Lung (tissue), 12 donors: ENCODE measurements around the gene MPZL3. TPM values are rescaled to one million over a fixed set of nuclear protein-coding genes. Genes with fewer than 3 reads are reported as not detected.

Source experiments
- ATAC-seq: fragments of 200-7000 bp; cut with Tn5 transposase; one replicate; pipeline ENCODE4 v1.9.1; 2020; ENCODE audit warnings: moderate number of reproducible peaks; ENCODE audit not compliant: insufficient read depth, low FRiP score
- DNase-seq, 3 donors: peaks; one replicate each; pipeline ENCODE4 v3.0.0-alpha.2; 2013 to 2017
- H3K27ac ChIP-seq, 2 donors: one replicate each; pipeline ENCODE4 v1.5.1; 2013; ENCODE audit warnings: mild to moderate bottlenecking in 2 of 2, moderate library complexity in 2 of 2, control low read depth in 1 of 2, inconsistent platforms in 1 of 2, low read depth in 1 of 2, low read length in 1 of 2
- H3K27me3 ChIP-seq, 3 donors: one replicate each; pipeline ENCODE4 v1.5.1; 2013; ENCODE audit warnings: low read length in 2 of 3; ENCODE audit not compliant: control insufficient read depth in 3 of 3, insufficient read depth in 3 of 3
- H3K36me3 ChIP-seq, 4 donors: one replicate each; pipeline ENCODE4 v1.5.1; 2013; ENCODE audit warnings: low read length in 4 of 4, mild to moderate bottlenecking in 1 of 4, moderate library complexity in 1 of 4; ENCODE audit not compliant: control insufficient read depth in 4 of 4, insufficient read depth in 4 of 4
- H3K4me1 ChIP-seq, 5 donors: one replicate each; pipeline ENCODE4 v1.5.1; 2013; ENCODE audit warnings: low read length in 5 of 5, mild to moderate bottlenecking in 2 of 5, moderate library complexity in 1 of 5; ENCODE audit not compliant: control insufficient read depth in 5 of 5, insufficient read depth in 5 of 5
- H3K4me3 ChIP-seq: one replicate; pipeline ENCODE4 v1.5.1; 2013; ENCODE audit warnings: mild to moderate bottlenecking, control low read depth, moderate library complexity
- H3K9ac ChIP-seq, 2 donors: one replicate each; pipeline ENCODE4 v1.5.1; 2013; ENCODE audit warnings: low read length in 2 of 2, control low read depth in 1 of 2; ENCODE audit not compliant: insufficient read depth in 1 of 2
- H3K9me3 ChIP-seq, 4 donors: one replicate each; pipeline ENCODE4 v1.5.1; 2013; ENCODE audit warnings: low read length in 3 of 4, mild to moderate bottlenecking in 1 of 4, moderate library complexity in 1 of 4; ENCODE audit not compliant: control insufficient read depth in 4 of 4, insufficient read depth in 3 of 4
- WGBS, 2 donors: extraction: QIAGEN DNeasy Blood & Tissue Kit; methylation state at CpG; one replicate each; pipeline ENCODE4 v1.1.7; 2013; 5-methylcytosine and 5-hydroxymethylcytosine counted together
- polyA plus RNA-seq, 2 donors: library from polyadenylated mRNA; stranded (reverse); fragments of 200-250 nt; gene quantifications; one replicate each; pipeline ENCODE4 v1.2.1, GENCODE V29; 2013
- total RNA-seq, 2 donors: library from RNA; depleted of rRNA in 1 of 2; stranded (reverse); fragments of >200 nt in 1 of 2; gene quantifications; one replicate each; pipeline ENCODE4 v1.2.1, GENCODE V29; 2014 to 2021
- TF ChIP-seq, protein P1 (sequence below): IDR thresholded peaks from 2 replicates; pipeline ENCODE4 v1.5.1; 2012; ENCODE audit warnings: mild to moderate bottlenecking; ENCODE audit errors: control extremely low read depth, extremely low read depth
- donor health status: control.
- donor health status: control.
- donor health status: Bipolar disorder and iron deficiency.
- donor health status: healthy.
- donor health status: DM: yes; HTN: yes; CAD: no.

Gene MPZL3
- total and polyA plus RNA-seq, 4 donors: 7.7 to 22.6 (median 11.1) TPM

GRCh38 chr11:118241764-118242098 lies 10.4 kb downstream of the MPZL3 start:
- Histone ChIP-seq H3K4me1 (peaks cover 0 to 13% (median 4%) of the 10 kb centered on the region in 5 donors), H3K27ac (peak overlapping the region; percentile 59 to 98), H3K9ac (no peak overlapping the region), H3K4me3 (no peak overlapping the region), H3K9me3 (no peaks in the 10 kb centered on the region), H3K36me3 (no peaks in the 10 kb centered on the region), H3K27me3 (peaks cover 0 to 39% (median 11%) of the 10 kb centered on the region in 3 donors)
- WGBS, 2 donors: 55 to 77% methylated on average over 1 of the region's 1 CpG
- ATAC-seq (no peak), DNase-seq (no peak)
- TF ChIP-seq, protein P1, sequence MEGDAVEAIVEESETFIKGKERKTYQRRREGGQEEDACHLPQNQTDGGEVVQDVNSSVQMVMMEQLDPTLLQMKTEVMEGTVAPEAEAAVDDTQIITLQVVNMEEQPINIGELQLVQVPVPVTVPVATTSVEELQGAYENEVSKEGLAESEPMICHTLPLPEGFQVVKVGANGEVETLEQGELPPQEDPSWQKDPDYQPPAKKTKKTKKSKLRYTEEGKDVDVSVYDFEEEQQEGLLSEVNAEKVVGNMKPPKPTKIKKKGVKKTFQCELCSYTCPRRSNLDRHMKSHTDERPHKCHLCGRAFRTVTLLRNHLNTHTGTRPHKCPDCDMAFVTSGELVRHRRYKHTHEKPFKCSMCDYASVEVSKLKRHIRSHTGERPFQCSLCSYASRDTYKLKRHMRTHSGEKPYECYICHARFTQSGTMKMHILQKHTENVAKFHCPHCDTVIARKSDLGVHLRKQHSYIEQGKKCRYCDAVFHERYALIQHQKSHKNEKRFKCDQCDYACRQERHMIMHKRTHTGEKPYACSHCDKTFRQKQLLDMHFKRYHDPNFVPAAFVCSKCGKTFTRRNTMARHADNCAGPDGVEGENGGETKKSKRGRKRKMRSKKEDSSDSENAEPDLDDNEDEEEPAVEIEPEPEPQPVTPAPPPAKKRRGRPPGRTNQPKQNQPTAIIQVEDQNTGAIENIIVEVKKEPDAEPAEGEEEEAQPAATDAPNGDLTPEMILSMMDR: no peak

DNA sequence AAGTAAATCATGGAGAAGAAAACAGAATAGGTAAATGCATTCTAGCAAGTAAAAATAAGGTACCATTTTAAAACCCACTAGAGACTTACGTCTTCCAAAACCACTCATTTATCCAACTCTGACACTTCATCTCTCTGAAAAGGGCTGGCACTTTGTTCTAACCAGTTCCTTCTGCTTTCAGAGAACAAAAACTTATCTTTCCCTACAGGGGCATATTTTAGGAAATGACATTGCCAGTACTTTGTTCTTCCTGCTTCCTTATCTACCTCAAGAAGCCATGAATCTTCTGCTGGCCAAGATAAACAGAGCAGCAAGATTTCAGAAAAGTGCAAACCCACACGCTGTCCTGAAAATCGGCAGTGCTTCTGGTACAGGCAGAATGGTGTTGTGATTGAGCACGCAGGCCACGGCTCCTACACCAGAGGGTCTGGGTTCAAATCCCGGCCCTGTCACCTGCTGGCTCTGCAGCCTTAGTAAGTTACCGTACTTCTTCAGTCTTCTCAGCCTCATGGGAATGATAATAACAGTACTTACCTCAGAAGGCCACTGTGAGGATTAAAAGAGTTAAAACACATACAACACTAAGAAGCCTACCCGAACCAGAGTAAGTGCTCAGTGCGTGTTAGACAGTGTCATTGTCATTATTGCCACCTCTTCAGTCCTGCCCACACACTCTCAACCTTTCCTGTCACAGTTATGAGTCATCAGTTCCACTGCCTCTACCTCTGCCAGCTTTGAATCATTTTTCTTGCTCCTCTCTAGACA lies 11.0 kb downstream of the MPZL3 start:
- peaks cover 0 to 38% (median 10%) of the 10 kb centered on the region in 3 donors for H3K27me3 ChIP-seq
- no peaks in the 10 kb centered on the region for H3K36me3 ChIP-seq
- TF ChIP-seq, protein P1: no peak
- H3K9me3 ChIP-seq: no peaks in the 10 kb centered on the region
- WGBS, 2 donors: 8 to 18% methylated on average over 9 of the region's 9 CpGs
- ATAC-seq (peak; percentile 75), DNase-seq (no peak)
- no peak overlapping the region for H3K9ac ChIP-seq
- H3K4me3 ChIP-seq: no peak overlapping the region
- H3K4me1 ChIP-seq: peaks cover 0 to 17% (median 4%) of the 10 kb centered on the region in 5 donors
- peak overlapping the region; percentile 43 to 98 for H3K27ac ChIP-seq

GRCh38 chr11:118239509-118240205 lies 12.5 kb downstream of the MPZL3 start:
- H3K9ac ChIP-seq: no peak overlapping the region
- peaks cover 0 to 17% (median 4%) of the 10 kb centered on the region in 5 donors for H3K4me1 ChIP-seq
- no peaks in the 10 kb centered on the region for H3K9me3 ChIP-seq
- WGBS, 2 donors: 38 to 44% methylated on average over 5 of the region's 5 CpGs
- no peak overlapping the region for H3K4me3 ChIP-seq
- H3K27ac ChIP-seq: peak overlapping the region in 1 of 2 donors; percentile 26
- H3K36me3 ChIP-seq: no peaks in the 10 kb centered on the region
- DNase-seq (no peak), ATAC-seq (no peak)
- peaks cover 0 to 30% (median 0%) of the 10 kb centered on the region in 3 donors for H3K27me3 ChIP-seq
- TF ChIP-seq, protein P1: no peak
